HG03139 (cell line): ENCODE data around the gene TRIB2.
A peak's percentile ranks its signal among the peaks of the same experiment; 100 is the strongest.
"Not testable (repeated sequence)": the region's sequence is repeated elsewhere in the genome, so short reads cannot be mapped to it uniquely, and the experiment has no call there.

Experiments
- ATAC-seq: cut with Tn5 transposase; IDR thresholded peaks from one replicate; pipeline ENCODE4 v1.9.1; 2021; ENCODE audit not compliant: unreplicated experiment

Gene TRIB2

DNA sequence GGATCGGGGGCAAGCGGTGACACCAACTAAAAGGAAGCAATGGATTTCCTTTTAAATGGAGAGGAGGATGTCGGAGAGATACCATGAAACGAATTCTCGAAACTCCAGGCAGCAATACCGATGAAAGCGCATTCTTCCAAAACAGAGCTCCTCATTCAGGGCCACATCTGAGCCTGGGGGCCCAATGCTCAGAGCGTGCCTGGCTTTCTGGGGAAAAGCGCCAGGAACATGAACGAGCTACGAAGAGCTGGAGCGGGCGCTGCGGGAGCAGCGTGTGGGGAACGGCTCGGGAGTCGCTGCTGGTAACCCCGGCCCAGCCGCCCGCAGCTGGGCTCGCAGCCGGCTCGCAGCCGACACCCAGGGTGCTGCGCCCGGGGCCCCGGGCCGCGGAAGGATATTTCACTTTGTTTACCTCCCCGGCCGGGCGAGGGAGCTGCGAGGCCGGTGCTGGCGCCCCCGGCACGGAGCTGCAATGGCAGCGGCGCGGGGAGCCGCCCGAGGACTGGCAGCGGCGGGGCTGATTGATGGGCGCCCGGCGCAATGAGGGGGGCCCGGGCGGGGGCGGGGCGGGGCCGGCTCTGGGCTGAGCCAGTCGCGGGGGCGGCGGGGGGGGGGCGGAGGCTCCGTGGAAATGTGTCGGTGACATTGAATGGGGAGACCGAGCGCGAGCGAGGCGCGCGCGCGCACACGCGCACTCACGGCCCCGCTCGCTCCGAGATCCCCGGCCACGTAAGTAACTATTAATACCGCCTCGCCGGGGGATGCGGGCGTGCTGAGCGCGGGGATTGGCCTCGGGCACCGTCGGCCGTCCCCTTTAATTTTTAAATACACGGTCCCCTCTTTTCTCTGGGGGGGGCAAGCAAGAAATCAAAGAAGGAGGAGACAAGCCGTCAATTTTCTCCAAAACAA is at the start of gene TRIB2:
TSS of gene TRIB2 (plus strand) at position 655 of the 909 bp plus-strand sequence. CDS start 1,372 bp downstream, outside the sequence.
- ATAC-seq: peak; percentile 48

DNA sequence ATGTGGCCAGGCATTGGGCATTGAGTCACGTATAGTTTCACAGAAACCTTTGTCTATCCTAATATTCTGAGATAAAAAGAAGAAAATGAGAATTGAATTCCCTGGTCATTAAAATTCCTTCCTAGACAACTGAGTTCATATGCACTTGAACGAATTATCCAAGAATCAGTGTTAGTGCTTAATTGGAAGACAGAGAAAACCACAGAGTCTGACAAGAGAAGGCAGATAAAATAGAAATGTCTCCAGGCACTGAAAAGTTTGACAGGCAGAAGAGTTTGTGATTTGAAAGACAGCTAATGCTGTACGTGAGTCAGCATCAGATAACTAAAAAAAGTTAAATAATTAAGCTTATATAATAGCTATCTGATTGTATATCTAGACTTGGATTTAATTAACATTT is 47.7 kb upstream of the TRIB2 start:
- no peak for ATAC-seq

- no peak for ATAC-seq
These were observed 43.9 kb upstream of the TRIB2 start for GRCh38 chr2:12672711-12673315.

GRCh38 chr2:12674644-12675328 is 42.0 kb upstream of the TRIB2 start:
- ATAC-seq: no peak

DNA sequence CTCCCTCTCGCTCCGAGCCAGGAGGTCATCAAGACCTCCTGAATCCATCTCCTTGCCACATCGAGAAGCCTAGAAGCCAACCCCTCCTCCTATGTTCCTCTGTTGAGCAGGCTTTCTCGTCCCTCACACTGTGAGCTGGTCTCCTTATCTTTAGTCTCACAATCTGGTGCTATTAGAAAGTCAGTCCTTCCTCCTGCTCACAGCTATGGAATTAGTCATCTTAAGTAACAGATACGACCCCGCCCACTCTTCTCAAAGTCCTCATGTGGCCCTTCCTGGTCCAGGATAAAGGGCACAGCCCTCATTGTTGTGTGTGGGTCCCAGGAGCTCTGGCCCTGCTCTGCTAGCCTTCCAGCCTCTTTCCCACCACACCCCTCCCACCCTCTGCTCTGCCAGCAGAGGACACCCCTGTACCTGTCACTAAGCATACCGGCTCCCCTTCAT is 41.4 kb upstream of the TRIB2 start:
- ATAC-seq: no peak

DNA sequence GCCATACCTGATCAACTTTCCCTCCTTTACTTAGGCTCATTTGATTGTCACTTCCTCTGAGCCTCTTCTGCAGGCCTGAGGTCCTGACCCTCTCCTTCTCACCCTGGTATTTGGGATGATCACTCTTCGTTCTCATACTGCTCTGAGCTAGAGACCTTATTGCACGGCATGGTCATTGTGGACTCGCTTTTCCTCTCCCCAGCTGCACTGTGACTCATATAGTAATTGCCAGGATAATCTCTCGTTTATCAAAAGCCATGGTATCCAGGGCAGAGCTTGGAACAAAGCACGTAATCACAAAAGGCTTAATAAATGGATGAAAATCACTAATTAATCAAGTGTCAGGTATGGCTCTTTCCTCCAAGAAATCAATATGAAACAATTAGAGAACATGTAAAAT is 40.9 kb upstream of the TRIB2 start:
- ATAC-seq: no peak

DNA sequence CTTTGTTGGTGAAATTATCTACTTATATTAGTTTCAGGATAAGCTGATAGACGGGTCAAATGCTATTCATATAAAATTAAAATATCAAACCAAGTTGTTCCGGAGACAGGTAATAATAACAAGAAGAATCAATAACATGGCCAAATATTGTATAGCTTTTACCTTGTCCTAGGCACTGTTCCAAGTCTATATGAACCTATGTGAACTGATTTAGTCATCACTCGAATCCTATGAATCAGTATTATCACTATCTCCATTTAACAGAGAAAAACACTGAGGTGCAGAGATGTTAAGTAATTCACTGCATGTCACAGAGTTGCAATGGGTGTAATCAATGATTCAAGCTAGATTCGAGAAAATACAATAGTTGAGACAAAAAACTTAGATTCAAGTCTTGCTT is 40.0 kb upstream of the TRIB2 start:
- ATAC-seq: no peak

- no peak for ATAC-seq
These were observed 38.5 kb upstream of the TRIB2 start for GRCh38 chr2:12678186-12678585.

- no peak for ATAC-seq
These were observed 37.1 kb upstream of the TRIB2 start for GRCh38 chr2:12679550-12680072.

GRCh38 chr2:12680115-12680514 is 36.6 kb upstream of the TRIB2 start:
- not testable (repeated sequence) for ATAC-seq

DNA sequence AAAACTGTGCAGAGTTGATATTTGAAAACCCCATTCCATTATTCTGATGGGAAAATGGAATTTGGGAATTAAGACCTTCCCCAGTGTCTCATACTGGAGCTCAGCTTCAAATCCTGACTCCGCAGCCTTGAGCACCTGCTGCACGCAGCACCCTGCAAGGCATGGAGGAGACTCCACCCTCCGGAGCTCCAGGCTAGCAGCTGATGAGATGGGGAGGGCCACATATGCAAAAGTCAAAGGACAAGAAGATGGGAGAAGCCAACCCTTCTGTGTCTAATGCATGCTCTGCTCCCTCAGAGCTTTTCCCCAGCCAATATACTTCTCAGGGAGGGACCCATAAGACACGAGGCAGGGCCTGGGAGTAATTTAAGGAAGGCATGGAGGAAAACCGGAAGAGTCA is 34.7 kb upstream of the TRIB2 start:
- no peak for ATAC-seq

- ATAC-seq: no peak
These were observed 33.2 kb upstream of the TRIB2 start for GRCh38 chr2:12683457-12684100.

DNA sequence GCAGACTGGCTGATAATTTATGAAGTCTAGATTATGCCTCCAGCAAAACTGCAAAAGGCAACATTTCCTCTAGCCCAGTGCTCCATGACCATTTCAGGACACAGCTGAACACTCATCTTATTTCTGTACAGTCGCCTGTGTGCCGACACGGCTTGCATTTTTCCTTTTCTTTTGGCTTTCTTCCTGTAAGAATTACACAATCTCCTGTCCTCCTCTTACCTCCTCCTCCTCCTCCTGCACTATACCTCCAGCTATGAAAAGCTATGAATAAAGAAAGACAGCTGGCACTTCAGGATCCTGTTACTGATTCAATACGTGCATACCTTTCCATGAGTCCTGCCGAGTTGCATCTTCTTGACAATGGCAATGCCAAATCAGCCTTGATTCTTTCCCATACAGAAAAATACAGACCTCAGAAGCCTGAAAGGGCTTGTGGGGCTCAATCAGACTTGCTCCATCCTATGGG is 32.2 kb upstream of the TRIB2 start:
- ATAC-seq: no peak

DNA sequence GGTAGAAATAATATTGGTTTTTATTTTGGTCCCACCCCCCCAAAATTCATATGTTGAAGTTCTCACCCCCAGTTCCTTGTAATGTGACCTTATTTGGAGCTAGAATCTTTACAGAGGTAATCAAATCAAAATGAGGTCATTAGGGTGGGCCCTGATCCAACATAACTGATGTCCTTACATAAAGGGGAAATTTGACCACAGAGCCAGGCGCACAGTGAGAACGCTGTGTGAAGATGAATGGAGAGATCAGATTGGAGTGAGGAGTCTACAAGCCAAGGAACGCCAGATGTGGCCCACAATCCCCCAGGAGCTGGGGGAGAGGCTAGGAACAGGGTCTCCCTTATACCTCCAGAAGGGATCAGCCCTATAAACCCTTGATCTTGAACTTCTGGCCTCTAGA is 31.6 kb upstream of the TRIB2 start:
- no peak for ATAC-seq

- no peak for ATAC-seq
These were observed 30.8 kb upstream of the TRIB2 start for GRCh38 chr2:12685956-12686355.

- no peak for ATAC-seq
These were observed 29.9 kb upstream of the TRIB2 start for GRCh38 chr2:12686708-12687283.

DNA sequence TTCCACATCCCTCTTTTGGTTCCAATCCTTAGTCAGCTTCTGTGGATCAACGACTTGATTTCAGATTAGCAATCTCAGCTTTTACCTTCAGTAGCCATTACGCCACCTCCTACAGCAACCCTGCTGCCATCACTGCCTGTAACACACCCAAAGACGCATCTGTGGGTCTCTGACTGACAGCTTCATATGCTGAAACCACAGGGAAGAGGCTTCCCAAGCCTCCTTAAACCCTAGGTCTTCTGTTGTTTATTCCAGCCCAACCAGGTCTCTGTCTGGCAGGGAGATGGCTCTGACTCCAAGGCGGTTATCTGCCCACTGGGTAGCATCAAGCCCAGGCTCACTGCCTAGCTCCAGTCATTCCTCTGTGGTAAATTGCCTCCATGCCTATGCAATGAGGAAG is 28.6 kb upstream of the TRIB2 start:
- ATAC-seq: no peak

DNA sequence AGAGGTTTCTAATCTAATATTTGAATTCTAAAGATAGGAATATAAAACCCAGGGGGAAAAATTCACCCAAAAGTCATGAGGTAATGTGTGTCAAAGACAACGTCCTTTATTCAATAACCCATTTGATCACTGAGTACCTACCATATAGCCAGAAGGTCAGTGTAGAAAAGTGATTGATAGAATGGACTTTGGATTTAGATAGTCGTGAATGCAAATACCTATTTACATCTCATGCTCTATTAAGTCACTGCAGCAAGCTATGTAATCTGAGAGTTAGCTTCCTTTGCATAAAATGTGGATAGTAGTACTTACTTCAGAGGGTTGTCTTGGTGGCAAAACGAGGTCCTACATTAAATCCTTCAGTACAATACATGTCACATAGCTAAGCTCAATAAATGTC is 27.8 kb upstream of the TRIB2 start:
- ATAC-seq: no peak

DNA sequence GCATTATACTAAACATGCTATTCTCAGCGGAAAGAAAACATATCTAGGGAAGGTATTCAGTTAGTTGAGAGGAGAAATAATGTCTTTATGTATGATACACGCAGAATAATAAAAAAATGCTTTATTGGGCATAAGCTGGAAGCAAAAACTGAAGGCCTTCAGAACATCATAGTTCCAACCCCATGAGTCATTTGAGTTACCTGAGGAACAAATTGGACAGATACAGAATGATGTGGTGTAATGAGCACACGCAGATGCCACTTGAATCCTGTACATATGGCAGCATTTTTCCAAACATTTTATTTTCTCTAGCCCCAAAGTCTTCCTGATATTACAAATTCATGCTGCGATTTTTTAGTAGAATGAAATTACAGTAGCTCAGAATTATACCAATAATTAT is 23.2 kb upstream of the TRIB2 start:
- ATAC-seq: no peak

DNA sequence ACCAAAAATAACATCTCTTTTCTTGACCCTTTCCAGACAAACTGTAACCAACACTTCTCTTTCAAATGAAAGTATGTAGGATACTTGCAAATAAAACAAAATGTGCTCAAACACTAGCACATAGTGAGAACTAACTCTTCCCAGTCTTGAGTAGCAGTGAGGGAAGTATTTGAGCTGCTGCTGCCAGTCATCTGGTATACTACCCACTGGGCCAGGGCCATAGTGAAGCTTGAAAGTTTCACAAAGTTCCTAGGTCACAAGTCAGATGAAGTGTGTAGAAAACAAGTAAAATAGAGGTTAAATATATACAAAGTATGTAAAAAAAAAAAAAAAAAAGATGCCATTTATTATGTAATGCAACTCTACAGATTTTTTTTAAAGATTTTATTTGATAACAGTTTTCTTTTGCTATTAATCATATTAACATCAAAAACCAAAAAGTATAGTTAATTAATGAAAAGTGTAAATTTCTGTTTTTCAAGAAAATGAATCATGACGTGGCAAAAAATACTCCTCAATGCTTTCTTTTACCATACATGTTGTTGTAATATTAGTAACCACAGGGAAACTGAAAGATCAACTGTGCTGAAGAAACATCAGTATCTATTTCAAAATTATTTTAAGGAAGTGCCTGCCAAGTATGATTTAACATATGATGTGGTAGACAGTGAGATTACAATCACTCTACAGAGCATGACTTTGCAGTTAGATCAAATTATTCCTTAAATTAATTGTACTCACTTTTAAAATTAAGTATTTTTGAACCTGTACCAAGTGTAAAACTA is 21.6 kb upstream of the TRIB2 start:
- no peak for ATAC-seq
